GM18951 (cell line): Measurements from ENCODE around the gene NUMBL.

Experiments
- POLR2A ChIP-seq: IDR thresholded peaks from 4 replicates; pipeline ENCODE4 v1.6.1; 2011; ENCODE audit warnings: mild to moderate bottlenecking; ENCODE audit not compliant: insufficient read length, insufficient read depth; ENCODE audit errors: extremely low read depth
- in situ Hi-C: fragments of 300-500 bp; cut with MboI; formaldehyde crosslinking; loops from one replicate; pipeline ENCODE4 v1.12.0; 2022; ENCODE audit warnings: low sequenced_read_pairs, mixed read lengths, inconsistent platforms; ENCODE audit not compliant: unreplicated experiment

The NUMBL gene

GRCh38 chr19:40719414-40719894, 29.0 kb upstream of the NUMBL start:
- in situ Hi-C loops, result no loop called here
- TF ChIP-seq POLR2A, result no peak

GRCh38 chr19:40718774-40719391, 28.4 kb upstream of the NUMBL start:
- TF ChIP-seq POLR2A, result peak; percentile 42
- in situ Hi-C loops, result no loop called here

GRCh38 chr19:40717880-40718773, 27.7 kb upstream of the NUMBL start:
- no peak for TF ChIP-seq POLR2A
- in situ Hi-C loops, result no loop called here

GRCh38 chr19:40717325-40717879, 27.0 kb upstream of the NUMBL start:
- in situ Hi-C loops, result no loop called here
- TF ChIP-seq POLR2A, result no peak

GRCh38 chr19:40716482-40717324, 26.3 kb upstream of the NUMBL start, which contains the start of the genes COQ8B and ITPKC:
COQ8B (minus strand) TSS chr19:40716886; CDS start chr19:40714632, 2,254 bp downstream.
ITPKC (plus strand) TSS chr19:40717112; CDS start chr19:40717136, 24 bp downstream.
- in situ Hi-C loops, result no loop called here
- TF ChIP-seq POLR2A, result peak; percentile 55

- in situ Hi-C loops, result no loop called here
These were observed 25.6 kb upstream of the NUMBL start for GRCh38 chr19:40716031-40716481.

GRCh38 chr19:40714441-40715299, 24.2 kb upstream of the NUMBL start:
- in situ Hi-C loops, result no loop called here
- TF ChIP-seq POLR2A, result peak; percentile 44

More at GRCh38 chr19:40716031-40716481, 25.6 kb upstream of the NUMBL start:
- TF ChIP-seq POLR2A, result no peak

GRCh38 chr19:40713939-40714338, 23.5 kb upstream of the NUMBL start:
- in situ Hi-C loops, result no loop called here

GRCh38 chr19:40709817-40710216, 19.4 kb upstream of the NUMBL start:
- no peak for TF ChIP-seq POLR2A

More at GRCh38 chr19:40713939-40714338, 23.5 kb upstream of the NUMBL start:
- no peak for TF ChIP-seq POLR2A

GRCh38 chr19:40707615-40708014, 17.2 kb upstream of the NUMBL start:
- TF ChIP-seq POLR2A, result no peak
- in situ Hi-C loops, result no loop called here

More at GRCh38 chr19:40709817-40710216, 19.4 kb upstream of the NUMBL start:
- in situ Hi-C loops, result no loop called here

GRCh38 chr19:40705950-40706619, 15.6 kb upstream of the NUMBL start:
- TF ChIP-seq POLR2A, result no peak
- in situ Hi-C loops, result no loop called here
